ENCODE data around the gene ATP8B4.
"Not testable (repeated sequence)": the region's sequence is repeated elsewhere in the genome, so short reads cannot be mapped to it uniquely, and the experiment has no call there.

Gene ATP8B4

GRCh38 chr15:50137893-50138292, 18.9 kb upstream of the ATP8B4 start:
- DNase-seq (ENCODE audit: low read depth): no peak

- peak; percentile 95 for DNase-seq (ENCODE audit: low read depth)
Observed at GRCh38 chr15:50137330-50137761, 18.3 kb upstream of the ATP8B4 start.

DNA sequence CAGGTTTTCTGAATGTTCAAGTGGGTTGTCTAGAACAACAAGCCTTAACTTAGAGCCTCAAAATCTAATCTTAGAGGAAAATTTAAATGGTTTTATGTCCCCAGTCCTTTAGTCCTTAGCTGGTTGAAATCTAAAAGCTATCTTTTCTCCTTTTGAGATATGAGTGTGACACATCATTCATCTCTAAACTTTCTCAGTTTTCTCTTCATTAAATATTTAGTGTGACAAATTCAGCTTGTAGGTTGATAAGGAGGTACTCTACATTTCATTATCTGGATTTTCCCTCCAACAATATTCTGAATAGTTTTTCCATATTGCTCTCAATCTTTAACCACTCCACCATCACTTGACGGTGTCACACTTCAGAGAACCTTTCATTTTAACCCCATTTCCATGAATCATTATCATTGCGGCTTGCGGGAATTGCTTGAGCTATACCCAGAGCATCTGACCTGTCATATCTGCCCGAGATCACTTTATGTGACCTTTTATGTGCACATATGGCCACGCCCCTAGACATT, 16.1 kb upstream of the ATP8B4 start:
- DNase-seq (ENCODE audit: low read depth): no peak

- DNase-seq (ENCODE audit: low read depth): no peak
Observed at GRCh38 chr15:50134524-50135024, 15.5 kb upstream of the ATP8B4 start.

GRCh38 chr15:50132251-50132984, 13.4 kb upstream of the ATP8B4 start:
- not testable (repeated sequence) for DNase-seq (ENCODE audit: low read depth)

- DNase-seq (ENCODE audit: low read depth): no peak
Observed at GRCh38 chr15:50131617-50132016, 12.6 kb upstream of the ATP8B4 start.

GRCh38 chr15:50128266-50128665, 9.2 kb upstream of the ATP8B4 start:
- no peak for DNase-seq (ENCODE audit: low read depth)

DNA sequence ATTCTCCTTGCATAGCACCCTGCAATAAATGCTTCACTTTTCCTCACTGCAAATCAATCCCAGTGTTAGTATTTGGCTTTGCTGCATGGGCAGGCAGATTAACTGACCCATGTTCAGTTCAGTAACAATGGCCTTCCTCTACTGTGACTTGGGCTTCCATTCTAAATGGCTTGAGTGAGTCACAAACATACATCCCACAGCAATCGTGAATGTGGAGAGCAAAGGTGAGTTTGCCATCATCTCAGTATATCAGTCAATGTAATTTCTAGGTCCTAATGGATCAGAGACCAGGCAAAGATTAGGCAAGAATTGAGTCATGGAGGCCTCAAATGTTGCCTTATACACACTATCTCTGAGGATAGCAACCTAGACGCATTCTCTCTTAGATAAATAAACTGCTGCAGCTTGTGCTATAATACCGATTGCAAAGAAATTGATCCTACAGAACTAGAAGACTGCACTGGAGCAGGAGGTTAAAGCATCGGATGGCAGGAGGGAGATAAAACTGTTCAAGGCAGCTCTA, 8.3 kb upstream of the ATP8B4 start:
- no peak for DNase-seq (ENCODE audit: low read depth)

DNA sequence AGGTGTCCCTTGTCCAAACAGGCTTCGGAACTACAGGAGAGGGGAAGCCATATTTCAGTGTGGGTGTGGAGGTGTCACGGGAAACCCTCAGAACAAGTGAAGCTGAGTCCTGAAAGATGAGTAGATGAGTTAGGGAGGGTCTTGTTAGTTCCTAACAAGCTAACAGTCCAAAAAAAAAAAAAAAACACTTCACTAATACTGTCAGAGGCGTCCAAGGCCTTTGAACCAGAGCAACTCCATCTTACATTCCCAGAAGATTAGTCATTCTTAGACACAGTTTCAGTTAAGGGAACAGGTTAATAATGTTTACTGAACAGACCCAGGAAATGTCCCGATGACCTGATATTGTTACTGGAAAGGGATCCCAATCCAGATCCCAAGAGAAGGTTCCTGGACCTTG, 7.0 kb upstream of the ATP8B4 start:
- DNase-seq (ENCODE audit: low read depth): no peak

- no peak for DNase-seq (ENCODE audit: low read depth)
Observed at GRCh38 chr15:50124631-50125030, 5.6 kb upstream of the ATP8B4 start.

GRCh38 chr15:50123861-50124557, 5.0 kb upstream of the ATP8B4 start:
- no peak for DNase-seq (ENCODE audit: low read depth)

DNA sequence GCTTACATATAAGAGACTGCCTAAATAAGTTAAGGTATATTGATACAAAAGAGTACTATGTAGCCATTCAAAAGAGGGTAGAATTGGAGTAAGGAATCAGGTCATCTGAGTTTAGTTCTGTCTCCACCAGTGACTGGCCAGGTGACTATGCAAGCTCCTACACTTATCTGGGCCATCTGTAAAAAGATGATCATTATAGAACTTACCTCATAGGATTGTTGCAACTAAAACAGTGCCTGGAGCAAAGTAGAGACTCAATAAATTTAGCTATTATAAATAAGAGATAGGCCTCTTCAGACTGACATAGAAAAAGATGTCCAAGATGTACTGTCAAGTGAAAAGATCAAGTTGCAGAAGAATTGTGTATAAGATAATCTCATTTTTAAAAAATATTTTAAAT, 1.7 kb upstream of the ATP8B4 start:
- DNase-seq (ENCODE audit: low read depth): no peak

DNA sequence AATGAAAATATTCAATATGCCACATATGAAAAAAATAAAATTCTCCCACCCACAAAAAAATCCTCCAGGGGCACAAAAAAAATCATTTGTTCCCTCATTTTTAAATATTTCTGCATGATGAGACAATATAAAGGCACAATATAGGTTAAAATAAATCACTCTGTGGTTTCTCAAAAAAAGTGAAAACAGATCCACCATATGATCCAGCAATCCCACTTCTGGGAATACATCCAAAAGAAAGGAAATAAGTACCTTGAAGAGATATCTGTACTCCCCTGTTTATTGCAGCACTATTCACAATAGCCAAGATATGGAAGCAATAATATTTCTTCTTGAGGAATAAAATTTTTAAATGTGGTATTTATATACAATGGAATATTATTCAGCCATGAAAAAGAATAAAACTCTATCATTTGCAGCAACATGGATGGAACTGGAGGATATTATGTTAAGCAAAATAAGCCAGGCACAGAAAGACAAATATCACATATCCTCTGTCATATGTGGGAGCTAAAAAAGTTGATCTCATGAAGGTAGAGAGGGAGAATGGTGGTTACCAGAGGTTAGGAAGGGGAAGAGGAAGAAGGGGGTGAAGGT, 1.5 kb downstream of the ATP8B4 start:
- DNase-seq (ENCODE audit: low read depth): no peak

DNA sequence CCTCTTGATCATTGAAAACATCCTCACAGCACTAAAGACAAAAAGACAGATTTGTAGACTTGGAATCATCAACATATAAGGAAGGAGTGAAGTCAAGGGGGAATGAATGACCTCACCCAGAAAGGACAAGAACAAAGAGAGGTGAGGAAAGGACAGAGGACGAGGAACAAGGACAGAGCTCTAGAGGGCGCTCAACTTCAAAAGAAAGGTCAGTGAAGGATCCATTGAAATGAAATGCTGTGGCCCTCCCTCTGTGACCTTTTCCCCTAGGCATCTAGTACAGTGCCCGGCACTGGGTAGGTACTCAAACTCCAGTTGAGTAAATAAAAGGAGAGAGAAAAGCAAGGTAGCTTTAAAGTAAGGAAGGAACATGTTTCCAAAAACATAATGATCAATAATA, 2.6 kb downstream of the ATP8B4 start:
- DNase-seq (ENCODE audit: low read depth): no peak

DNA sequence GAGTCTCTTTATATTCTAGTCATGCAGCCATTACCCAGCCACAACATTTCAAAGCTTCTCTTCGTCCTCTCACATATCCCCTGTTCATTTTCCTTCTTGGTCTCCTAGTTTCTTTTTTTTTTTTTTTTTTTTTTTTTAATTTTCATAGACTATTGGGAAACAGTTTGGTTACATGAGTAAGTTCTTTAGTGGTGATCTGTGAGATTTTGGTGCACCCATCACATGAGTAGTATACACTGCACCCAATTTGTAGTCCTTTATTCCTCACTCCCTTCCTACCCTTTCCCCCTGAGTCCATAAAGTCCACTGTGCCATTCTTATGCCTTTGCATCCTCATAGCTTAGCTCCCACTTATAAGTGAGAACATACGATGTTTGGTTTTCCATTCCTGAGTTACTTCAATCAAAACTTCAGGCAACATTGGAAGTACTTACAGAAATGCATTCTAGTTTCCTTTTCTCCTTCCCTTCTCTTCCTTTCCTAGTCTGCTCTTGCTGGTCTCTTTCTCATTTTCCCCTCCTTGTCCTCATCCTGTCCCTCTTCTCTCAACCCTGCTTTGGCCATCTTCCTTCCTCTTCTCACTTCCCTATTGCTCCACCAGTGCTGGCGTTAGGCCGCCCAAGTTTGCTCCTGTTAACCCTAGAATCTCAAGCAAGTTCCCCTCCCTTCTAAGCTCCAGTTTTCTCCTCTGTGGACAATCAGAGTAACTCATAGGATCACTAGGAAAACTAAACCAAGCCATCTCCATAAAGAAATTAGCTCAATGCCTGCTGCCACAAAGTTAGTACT, 4.8 kb downstream of the ATP8B4 start:
- no peak for DNase-seq (ENCODE audit: low read depth)

DNA sequence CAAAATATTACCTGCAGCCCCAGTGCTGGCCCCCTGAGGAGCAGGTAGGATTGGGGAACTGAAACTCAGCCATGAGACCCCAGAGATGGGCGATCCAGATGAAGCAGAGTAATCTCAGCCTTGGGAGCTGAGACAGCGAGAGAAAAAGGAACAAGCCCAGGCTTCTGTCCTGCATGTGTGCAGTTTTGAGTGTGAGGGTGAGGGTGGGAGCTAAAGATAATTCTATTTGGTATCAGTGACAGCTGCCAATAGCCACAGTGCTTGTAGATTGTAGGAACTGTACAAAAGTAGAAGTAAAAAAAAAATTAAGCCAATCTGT, 5.9 kb downstream of the ATP8B4 start:
- DNase-seq (ENCODE audit: low read depth): no peak

DNA sequence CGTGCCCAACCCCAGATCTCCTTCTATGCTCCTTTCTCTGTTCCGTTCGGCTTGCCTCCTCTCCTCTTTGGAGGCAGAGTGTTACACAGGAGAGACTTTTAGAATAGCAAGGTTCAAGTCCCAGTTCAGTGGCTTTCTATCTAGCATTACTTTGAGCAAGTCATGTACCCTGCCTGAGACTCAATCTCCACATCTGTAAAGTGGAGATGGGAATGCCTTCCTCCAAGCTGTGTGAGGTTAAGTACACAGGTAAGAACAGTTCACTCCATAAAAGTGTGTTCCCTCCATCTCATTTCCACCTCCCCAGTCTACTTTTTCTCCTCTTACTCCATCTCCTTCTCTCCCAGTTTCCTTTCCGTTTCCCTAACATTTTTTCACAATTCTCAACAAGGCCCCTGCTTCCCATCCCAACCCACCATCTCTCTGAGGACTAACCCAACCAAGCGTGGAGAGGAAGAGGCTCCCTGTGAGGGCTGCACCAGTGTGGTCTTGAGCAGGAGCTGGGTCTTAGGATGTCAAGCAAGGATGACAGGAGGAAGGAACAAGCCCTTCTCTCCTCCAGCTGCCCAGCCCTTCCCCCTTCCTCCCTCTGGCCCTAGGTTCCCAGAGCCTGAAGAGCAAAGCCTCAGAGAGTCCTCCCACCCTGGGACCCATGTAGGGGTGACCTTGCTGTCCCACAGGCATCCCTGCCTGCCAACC, 6.4 kb downstream of the ATP8B4 start:
- no peak for DNase-seq (ENCODE audit: low read depth)

DNA sequence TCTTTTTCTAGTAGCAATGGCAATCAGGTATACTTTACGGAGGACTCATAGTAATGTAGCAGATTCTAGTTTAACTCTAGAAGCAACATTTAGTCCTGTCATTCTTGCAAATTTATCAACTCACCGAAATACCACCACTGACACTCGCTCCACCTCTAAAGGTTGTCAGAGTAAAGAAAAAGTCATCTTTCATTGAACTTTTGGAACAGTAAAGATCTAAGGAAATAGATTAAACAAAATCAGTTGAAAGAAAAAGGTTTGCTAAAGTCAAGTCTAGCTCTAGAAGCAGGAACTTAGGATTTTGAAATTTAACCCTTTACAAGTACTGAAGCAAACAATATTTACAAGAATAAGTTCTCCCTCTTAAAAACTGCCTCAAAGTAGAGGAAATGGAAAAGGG, 8.7 kb downstream of the ATP8B4 start:
- DNase-seq (ENCODE audit: low read depth): no peak

- peak; percentile 58 for DNase-seq (ENCODE audit: low read depth)
Observed at GRCh38 chr15:50109076-50109987, 9.7 kb downstream of the ATP8B4 start.

- DNase-seq (ENCODE audit: low read depth): no peak
Observed at GRCh38 chr15:50108461-50108860, 10.6 kb downstream of the ATP8B4 start.

All from stromal cell of bone marrow (primary cell).